Left renal pelvis (tissue), 4 donors: Measurements from ENCODE around the gene CHST11. TPM values are rescaled to one million over a fixed set of nuclear protein-coding genes. Genes with fewer than 3 reads are reported as not detected.
"Not testable (repeated sequence)": the region's sequence is repeated elsewhere in the genome, so short reads cannot be mapped to it uniquely, and the experiment has no call there.

Experiments
- DNase-seq, 4 donors: peaks; one replicate each; pipeline ENCODE4 v3.0.0-alpha.2; 2013; ENCODE audit warnings: low read depth in 4 of 4, low spot score in 3 of 4
- polyA plus RNA-seq, 4 donors: library from polyadenylated mRNA; unstranded; fragments of 120-200 nt; gene quantifications; one replicate each; pipeline ENCODE4 v1.2.1, GENCODE V29; 2013; ENCODE audit not compliant: insufficient read length in 4 of 4

The CHST11 gene
- polyA plus RNA-seq, 4 donors, result 4.1 to 7.7 (median 6.9) TPM

DNA sequence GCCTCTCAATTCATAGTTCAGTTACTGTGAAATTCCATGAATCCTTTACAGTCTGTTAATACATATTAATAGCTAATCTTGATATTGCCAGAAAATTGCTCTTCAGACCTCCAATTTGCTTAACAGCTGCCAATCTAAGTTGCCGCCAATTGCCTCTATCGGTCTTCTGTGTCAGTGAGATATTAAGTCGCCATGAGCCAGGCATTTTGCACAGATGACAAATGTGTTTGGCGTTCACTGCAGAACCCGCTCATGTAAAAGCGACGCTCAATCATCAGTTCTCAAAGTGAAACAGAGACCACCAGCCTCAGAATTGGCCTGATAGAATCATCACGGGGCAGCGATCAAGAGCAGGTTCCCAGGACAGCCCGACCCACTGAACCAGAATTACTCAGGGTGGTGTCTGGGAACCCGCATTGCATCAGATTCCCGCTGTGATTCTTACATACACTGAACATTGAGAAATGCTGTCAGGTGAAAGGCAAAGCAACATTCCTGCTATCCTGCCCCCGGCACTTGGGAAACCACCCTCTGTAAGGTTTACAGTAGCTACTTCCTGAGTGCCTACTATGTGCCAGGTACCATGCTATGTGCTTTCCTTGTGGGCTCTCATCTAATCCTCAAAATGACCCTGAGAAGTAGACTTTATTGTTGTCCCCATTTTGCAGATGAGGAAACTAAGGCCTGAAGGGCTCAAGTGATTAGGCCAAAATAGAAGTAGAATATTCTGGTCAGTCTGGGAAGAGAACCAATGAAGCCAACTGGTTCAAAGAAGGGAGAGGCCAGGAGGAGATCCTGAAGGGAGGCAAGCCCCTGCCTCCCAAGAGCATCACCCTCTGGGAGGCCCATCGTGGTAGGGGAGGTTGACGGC is 285.0 kb downstream of the CHST11 start:
- no peak for DNase-seq

DNA sequence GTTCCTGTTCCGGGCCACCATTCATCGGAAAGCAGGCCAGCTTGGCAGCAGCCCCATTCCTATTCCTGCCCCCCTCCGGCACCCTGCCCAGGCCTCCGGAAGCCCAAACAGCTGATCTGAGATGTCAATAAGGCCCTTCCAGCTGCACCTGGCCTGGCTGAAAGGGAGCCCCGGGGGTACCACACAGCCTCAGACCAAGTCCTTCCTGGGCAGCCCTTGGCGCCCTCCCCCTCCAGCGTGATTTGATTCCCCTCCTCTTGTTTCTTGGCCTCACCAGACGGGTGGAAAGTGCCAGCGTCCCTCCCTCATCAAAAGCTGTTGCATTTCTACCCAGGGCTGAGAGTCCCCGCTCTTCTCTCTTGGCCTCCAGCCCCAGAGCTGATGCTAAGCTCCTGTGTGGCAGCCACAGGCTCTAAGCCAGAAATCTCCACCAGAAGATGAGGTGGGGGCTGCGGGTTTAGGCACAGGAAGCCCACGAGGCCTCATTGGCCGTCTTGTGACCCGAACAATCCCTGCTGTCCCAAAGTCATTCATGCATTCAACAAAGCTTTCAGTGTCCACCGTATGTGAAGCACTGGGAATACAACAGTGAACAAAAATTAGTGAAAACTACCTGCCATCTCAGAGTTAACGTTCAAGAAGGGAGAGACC is 285.9 kb downstream of the CHST11 start:
- no peak for DNase-seq

DNA sequence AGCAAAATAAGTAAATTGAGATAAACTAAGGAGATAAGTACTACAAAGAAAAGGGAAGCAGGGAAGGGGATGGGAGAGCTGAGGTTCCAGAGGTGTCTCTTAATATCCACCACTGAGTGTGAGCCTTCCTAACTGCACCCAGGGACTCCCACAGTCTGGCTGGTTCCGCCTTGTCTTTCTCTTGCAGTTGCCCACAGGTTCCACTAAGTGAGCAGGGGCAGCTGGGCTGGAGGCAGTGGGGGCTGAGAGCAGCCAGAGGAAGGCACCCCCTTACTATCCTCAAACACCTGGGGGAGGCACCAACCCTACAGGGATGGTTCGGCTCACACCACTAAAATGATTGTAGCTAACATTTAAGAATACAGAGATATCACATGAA is 286.4 kb downstream of the CHST11 start:
- DNase-seq, result no peak

DNA sequence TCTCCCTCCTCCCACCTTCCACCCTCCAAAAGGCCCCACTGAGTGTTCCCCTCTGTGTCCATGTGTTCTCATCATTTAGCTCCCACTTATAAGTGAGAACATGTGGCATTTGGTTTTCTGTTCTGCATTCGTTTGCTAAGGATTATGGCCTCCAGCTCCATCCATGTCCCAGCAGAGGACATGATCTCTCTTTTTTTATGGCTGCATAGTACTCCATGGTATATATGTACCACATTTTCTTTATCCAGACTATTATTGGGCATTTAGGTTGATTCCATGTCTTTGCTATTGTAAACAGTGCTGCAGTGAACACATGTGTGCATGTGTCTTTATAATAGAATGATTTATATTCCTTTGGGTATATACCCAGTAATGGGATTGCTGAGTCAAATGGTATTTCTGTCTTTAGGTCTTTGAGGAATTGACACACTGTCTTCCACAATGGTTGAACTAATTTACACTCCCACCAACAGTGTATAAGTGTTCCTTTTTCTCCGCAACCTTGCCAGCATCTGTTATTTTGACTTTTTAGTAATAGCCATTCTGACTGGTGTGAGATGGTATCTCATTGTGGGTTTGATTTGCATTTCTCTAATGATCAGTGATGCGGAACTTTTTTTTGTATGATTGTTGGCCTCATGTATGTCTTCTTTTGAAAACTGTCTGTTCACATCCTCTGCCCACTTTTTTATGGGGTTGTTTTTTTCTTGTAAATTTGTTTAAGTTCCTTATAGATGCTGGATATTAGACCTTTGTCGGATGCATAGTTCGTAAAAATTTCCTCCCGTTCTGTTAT is 287.2 kb downstream of the CHST11 start:
- DNase-seq, result not testable (repeated sequence)

DNA sequence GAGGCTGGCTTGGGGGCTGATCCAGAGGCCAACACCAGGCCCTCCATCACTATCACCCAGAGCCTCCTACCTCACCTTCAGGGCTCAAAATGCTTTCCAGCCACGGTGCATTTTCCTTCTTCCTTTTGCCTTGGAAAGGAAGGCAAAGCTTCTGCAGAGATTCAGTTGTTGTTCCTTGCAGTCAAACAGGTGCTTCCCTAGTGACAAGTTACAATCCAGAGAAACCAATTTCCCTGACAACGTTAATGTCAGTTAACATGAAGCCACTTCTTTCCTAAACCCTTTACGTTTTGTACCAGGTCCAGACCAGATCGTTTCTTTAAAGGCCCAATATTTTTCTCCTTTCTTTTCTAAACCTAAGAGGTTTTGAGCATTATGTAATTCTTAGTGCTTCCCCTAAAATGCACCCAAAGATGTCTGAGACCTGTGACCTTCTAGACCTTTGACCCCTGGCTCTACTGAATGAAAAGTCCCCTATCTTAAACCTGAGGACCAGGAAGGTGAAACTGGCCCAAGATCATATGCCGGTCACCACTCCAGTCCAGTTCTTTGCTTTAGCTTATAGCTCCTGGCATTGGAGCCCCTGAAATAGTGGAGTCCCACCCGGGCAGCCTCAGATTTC is 289.8 kb downstream of the CHST11 start:
- no peak for DNase-seq

DNA sequence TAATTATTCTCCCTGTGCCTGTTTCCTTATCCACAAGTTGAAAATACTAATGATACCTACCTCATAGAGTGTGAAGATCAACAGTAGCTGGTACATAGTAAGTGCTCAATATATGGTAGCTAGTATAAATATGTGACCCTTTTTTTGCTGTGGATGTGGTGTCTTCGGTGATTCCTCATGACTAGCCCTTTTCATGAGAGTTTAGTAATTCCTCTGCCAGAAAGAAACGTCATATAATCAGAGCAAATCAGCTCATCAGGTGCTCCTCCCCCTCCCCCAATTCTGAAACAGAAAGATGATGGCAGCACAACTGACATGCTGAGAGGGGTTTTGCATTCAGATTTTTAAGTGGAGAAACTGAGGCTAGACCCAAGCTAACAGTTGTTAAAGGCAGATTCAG is 290.6 kb downstream of the CHST11 start:
- no peak for DNase-seq

DNA sequence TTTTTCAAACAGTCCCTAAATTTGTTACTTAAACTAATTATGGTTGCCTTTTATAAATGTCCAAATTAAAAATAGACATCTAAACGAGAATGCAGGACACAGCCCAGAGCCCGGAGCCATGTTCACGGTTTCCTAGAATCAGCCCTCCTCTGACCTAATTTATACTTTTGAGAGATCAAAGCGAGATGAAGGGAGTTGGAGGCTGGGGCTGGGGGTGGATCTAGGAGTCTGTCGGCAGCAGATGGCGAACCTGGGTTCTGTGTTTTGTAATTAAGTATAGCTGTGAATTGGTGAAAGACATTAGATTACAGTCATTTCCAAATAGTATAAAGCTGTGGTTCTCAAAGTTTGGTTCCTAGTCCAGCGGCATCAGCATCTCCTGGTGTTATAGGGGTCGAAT is 291.2 kb downstream of the CHST11 start:
- DNase-seq, result no peak

DNA sequence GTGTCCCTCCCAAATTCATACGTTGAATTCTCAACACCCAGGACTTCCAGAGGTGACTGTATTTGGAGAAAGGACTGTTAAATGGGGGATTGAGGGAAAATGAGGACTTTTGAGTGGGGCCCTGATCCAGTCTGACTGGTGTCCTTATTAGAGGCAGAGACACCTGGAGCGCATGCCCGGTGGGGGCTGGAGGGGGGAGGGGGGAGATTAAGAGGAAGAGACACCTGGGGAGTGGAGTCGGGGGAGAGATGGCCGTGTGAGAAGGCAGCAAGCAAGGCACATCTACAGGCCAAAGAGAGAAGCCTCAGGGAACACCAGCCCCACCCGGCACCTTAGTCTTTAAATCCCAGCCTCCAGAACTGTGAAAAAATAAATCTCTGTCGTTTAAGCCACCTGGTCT is 291.6 kb downstream of the CHST11 start:
- no peak for DNase-seq

DNA sequence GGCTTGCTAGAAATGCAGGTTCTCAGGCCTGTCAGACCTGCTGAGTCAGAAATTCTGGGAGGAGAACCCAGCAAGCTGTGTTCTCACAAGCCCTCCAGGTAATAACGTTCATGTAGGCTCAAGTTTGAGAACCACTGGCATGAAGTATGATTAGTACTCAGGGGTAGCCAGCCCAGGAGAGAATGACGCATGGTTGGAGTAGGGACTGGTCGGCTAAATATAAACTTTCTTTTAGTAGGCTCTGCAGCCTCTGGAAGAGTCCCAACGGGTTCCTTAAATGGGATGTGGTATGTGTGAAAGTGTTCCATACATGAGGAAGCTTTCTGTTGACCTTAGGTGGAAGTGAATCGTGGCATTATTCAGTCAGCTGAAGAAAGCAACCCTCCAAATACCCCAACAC is 292.0 kb downstream of the CHST11 start:
- DNase-seq, result no peak

DNA sequence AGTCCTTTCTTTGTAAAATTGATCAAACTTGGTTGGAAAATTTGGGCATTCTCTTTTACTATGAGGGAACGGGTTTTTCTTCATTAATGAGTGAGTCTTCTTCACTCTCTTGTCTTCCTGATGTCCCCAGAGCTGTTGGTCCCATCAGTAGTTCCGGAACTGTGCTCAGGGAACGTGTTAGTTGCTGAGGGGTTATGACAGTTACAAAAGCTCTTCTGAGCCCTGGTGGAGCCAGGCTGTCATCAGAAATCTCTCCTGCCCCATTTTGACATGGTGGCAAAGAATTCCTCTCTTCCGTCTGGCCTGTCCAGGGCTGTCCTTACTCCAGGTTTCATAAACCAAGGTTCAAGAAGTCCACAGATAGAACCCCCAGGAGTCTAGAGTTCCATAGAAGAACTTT is 292.8 kb downstream of the CHST11 start:
- no peak for DNase-seq

DNA sequence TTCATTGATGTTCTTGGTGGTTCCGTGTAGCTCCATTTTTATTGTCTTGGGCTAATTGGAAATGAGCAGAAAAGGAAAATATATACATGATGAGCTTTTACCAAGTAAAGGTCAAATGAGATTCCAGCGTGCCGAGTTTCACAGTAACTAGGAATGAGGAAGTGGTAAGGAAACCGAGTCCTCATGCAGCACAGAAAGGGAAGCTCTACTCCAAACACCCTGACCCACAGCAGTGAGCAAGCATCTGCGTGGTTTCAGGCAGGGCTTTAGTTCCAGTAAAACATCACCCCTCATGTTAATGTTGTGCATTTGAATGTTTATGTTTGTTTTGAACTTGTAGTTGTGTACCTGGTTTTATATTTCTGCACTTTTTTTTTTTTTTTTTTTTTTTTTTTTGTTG is 293.3 kb downstream of the CHST11 start:
- DNase-seq, result no peak

DNA sequence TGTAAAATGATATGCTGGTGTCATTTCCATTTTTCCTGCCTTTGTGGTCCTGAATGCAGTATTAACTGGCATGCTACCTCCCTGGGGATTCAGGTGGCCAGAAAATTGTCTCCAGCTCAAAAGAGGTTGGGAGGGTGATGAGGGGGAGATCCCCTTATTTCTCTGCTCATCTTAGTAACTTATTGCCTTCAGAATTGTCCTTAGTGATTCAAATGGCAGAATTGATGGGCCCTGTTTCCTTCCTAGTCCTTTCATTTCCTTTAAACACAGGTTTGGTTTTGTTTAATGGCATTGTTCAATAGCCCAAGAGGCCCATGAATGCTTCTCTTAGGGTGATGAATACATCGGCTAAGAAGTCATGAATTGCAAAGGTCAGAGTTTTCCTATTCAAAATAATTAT is 294.4 kb downstream of the CHST11 start:
- no peak for DNase-seq

DNA sequence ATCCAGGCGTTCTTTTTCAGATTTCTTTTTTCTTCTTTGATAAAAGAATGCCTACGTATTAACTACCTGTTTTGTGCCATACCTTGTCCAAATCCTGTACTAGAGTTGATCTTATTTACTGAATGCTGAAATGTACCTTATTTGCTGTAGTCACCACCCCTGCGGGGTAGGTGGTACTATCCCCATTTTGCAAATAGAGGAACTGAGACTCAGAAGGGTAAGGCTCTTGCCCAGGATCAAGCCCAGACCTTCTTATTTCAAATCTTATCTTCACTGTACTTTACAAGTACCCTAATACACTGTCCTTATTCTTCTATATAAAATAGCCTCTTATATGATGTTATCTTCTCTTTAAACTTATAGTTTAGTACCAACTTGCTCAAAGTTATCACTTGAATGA is 294.8 kb downstream of the CHST11 start:
- no peak for DNase-seq

DNA sequence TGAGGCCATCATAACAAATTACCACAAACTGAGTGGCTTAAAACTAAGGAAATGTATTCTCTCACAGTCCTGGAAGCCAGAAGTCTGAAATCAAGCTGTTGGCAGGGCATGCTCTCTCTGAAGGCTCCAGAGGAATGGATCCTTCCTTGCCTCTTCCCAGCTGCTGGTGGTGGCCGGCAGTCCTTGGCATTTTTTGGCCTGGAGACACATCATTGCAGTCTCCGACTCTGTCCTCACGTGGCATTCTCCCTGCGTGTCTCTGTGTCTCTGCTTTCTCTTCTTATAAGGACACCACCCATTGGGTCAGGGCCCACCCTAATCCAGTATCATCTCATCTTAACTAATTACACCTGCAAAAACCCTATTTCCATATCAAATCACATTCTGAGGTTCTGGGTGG is 295.3 kb downstream of the CHST11 start:
- DNase-seq, result no peak

DNA sequence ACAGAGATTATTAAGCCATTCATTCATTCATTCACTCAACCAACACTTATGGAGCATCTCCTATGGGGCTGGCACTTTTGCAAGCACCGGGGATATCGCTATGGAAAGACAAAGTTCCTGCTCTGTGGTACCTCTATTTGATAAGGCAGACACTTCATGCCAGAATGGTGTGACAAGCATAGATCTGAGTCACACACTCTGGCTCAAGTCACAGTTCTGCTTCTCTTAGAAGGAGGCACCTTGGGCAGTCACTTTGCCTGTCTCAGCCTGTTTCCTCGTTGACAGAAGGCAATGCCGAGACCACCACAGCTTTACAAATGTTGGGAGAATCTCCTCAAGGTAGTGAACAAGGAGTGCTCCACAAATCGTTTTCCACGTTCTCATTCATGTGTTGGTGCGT is 296.1 kb downstream of the CHST11 start:
- DNase-seq, result no peak

DNA sequence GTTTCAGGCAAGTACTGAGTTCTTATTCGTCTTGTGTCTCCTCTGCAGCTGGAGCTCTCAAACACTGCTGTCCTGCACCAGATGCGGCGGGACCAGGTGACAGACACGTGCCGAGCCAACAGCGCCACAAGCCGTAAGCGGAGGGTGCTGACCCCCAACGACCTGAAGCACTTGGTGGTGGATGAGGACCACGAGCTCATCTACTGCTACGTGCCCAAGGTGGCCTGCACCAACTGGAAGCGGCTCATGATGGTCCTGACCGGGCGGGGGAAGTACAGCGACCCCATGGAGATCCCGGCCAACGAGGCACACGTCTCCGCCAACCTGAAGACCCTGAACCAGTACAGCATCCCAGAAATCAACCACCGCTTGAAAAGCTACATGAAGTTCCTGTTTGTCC is 300.2 kb downstream of the CHST11 start:
- DNase-seq, result no peak

DNA sequence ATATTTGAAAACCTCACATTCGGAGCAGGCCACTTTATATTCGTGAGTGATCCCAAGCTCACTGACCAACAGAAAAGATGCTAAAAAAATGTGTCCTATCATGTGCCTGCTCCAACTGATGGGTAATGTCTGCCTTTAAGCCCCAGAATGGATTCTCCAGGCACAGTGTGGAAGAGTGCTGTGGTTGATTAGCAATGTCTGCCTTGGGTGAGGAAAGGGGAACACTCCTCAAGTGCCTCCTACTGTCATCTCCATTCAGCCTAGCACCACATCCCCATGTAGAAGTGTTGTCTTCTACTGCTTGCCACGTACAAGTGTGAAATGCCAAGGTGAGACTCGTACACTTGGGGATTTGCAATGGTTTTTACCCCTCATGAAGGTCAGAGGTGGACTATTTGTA is 302.0 kb downstream of the CHST11 start:
- DNase-seq, result no peak

DNA sequence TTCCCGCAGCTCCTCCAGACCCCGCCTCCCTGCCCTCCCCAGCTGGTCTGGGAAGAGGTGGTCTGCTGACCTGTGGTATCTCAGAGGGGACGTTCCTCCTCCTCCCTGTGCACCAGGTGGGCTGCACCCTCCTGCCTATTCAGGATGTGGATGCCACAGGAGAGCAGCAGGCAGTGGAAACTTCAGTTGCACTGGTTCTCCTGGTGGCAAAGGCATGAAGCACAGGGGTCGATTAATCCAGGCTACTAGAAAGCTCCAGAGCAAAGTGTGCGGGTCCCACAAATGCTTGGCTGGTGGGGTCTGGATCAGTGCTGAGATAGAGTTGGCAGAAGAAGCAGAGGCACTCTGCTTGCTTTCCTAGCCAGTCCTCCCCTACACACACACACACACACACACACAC is 304.3 kb downstream of the CHST11 start:
- DNase-seq, result no peak

DNA sequence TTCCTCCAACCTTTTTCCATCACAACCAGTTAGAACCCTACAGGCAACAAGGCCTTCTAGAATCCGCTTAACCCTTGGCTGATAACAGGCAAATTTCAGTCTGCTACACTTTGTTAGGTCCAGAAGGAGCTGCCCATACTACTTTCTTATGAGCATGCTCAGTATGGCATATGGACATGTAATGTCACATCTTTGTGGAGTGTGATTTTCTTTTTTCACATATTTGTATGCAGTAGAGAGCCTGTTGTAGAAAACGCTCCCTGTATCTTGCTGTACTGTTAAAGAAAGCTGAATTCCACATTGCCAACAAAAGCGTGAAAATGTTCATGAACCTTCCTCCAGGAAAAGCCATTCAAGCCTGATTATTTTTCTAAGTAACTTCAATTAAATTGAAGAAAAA is 304.9 kb downstream of the CHST11 start:
- no peak for DNase-seq

DNA sequence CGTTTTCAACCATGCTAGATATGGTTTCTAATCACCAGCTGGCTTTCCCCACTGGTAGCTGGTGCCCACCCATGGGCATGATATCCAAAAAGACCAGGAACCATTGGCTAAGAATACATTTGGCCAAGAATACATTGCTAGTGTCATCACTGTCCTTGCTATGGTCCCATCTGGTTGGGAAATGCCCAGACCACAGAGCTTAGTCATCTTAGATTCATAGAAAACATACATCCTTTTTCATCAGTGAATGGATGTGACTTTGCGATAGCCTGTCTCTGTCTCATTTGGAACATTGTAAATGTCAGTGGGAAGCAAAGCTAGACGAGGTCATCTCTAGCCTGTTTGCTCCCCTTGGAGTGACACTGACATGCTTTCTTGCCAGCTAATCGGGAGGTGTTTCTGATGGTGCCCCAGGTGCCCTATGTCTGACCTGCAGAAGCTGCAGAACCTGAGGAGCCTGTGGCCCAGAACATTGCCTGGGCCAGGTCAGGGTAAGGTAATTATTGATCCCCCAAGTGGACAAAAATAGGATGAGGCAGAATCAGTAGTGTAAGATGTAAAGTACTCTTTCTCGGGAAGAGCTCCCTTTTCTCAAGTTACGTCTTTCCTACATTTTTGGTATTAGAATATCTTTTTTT is 306.5 kb downstream of the CHST11 start:
- DNase-seq, result no peak
